Stimulated activated CD8-positive, alpha-beta memory T cell treated with anti-CD3 and anti-CD28 coated beads, Interleukin-15, amount 100 ng/mL, for 4 hours (primary cell): Measurements from ENCODE around the gene IQGAP2.

Experiments
- DNase-seq, 2 donors: peaks; one replicate each; pipeline ENCODE4 v3.0.0-alpha.2; 2020; ENCODE audit warnings: low read depth in 2 of 2

Gene IQGAP2

DNA sequence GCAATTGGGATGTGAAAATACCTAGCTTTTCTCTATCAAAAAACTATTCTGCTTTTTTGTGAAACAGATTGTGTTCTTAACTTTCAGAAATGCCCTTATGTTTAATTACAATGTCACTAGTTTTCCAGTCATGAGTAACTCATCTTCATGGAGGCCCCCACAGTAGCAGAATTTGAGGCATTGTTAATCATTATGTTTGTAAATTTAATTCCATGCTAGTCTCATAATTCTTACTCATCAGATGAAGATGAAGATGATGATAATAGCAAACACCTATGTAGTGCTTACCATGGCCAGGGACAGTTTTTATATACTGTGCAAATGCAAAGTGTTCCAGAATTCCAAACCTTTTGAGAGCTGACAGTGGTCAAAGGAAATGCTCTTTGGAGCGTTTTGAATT, 285.1 kb downstream of the IQGAP2 start:
- no peak for DNase-seq

GRCh38 chr5:76688836-76689235, 285.8 kb downstream of the IQGAP2 start:
- no peak for DNase-seq

- DNase-seq: no peak
These were observed 286.4 kb downstream of the IQGAP2 start for GRCh38 chr5:76689321-76690036.

- no peak for DNase-seq
These were observed 287.1 kb downstream of the IQGAP2 start for GRCh38 chr5:76690037-76690679.

- DNase-seq: no peak
These were observed 287.8 kb downstream of the IQGAP2 start for GRCh38 chr5:76690704-76691466.

DNA sequence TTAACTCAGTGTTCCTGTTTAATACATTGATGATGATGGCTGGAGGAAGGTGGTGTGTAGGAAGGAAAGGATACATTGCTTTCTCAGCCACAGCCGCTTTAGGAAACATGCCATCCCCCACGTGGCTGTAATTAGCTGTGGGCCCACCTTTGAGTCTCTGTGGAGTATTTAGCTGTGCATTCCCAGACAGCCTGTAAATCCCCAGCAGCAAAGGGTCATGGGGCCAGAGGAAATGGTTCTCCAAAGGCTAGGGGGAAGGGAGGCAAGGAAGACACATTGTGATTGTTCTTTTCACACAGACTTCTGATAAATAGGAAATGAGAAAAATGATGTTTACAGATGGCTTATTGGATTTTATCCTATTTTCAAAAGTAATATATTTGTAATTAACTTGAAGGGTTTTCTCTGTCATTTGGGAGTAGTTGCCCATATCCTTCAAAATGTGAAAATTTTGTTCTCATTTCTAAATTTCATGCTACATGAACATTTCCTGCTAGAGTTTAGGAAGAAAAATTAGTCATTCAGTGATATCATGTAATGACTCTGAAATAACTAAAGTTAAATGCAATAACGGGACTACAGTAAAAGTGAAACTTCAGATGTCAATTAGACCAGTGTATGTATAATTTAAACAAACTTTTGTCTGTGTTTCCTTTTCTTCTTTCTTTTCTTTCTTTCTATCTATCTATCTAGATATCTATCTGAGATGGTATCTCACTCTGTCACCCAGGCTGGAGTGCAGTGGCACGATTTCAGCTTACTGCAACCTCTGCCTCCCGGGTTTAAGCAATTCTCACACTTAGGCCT, 288.6 kb downstream of the IQGAP2 start:
- no peak for DNase-seq

GRCh38 chr5:76692274-76692540, 289.1 kb downstream of the IQGAP2 start:
- no peak for DNase-seq

- no peak for DNase-seq
These were observed 289.6 kb downstream of the IQGAP2 start for GRCh38 chr5:76692651-76693050.

DNA sequence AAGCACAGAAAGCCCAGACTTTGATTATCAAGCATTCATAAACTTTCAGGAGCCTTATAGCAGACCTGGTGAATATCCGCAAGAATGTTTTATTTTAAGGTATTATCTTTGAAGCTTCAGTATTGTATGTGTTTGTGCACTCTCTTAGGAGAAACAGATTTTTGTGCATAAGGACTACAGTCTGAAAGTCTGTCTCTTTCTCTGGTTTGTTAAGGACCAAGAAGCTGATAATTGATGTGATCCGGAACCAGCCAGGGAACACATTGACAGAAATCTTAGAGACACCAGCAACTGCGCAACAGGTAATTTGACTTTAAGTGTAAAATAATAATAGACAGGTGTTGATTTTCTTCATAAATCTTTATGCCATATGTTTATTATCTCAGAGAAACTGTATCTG, 290.1 kb downstream of the IQGAP2 start:
- DNase-seq: no peak

GRCh38 chr5:76694317-76694716, 291.2 kb downstream of the IQGAP2 start:
- no peak for DNase-seq

DNA sequence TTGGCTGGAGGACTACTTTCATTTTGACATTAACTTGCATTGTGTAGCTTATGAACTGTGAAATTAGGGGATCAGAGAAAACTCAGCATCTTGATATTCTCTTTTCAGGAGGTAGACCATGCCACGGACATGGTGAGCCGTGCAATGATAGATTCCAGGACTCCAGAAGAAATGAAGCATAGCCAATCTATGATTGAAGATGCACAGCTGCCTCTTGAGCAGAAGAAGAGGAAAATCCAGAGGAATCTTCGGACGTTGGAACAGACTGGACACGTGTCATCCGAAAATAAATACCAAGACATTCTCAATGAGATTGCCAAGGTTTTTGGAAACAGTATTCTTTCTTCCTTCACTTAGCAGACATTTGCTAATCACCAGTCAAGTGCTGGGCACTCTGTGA, 292.3 kb downstream of the IQGAP2 start:
- DNase-seq: no peak

DNA sequence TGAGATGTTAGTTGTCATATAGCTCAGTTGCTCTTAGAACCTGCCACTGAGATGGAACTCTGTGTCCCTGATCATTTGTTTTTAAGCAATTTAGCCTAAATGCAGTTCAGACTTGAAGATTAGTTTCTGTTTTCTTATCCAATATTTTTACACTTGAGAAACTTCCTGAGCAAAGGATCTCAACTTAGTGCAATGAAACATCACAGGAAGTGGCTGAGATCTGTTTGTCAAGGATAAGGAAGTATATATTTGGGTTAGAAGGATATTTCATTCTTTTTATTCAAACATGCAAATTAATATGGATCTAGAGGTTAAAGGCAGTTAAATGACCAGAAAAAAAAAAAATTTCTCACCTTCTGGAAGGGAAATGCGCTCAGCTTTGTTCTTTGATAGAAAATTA, 293.2 kb downstream of the IQGAP2 start:
- no peak for DNase-seq

DNA sequence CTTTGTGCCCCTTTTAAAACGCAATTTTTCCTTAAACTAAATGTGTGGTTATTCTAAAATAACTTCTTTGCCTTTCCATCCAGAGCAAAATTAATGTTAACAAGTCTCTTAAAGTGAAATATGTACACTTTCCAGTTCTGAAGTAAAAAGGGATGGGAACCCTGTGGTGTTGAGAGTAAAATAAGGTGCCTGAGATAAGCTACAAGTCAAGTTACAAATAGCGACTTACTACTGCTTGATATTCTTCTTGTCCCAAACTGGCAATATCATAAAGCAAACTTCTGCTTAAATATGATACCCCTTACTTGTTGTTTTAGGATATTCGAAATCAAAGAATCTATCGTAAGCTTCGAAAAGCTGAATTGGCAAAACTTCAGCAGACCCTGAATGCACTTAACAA, 294.6 kb downstream of the IQGAP2 start:
- DNase-seq: no peak

DNA sequence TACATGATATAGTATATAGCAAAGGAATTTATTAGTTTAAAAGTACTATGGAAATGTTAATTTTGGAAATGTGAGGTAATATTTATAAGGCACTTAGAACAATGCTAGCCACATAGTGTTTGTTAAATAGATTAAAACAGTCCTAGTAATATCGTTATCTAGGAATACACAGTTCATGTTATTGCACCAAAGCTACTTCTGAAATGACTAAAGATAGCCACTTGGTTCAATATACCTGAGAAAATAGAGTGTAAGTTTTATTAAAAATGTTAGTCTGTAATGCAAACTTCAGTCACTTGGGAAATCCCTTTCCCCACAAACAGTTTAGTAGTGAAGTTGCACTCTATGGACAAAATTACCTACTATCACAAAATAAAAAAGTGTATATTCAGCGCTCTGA, 297.5 kb downstream of the IQGAP2 start:
- DNase-seq: no peak

DNA sequence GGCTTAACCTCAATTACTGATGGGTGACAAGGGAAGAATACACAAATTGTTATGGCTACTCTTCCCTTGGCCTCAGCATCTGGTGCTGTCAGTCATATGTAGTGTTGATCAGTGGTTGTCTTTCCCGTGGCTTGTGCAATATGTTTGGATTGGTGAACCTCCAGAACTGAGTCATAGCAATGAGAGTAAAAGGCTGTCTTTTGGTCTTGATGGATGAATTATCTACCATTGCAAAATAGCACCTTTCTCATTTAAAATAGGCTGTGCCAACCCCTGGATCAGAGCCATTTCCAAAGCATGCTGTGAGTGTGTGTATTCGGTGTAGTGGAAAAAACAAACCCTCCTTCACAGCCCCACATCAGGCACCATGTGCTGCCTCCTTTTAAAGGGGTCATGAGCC, 298.2 kb downstream of the IQGAP2 start:
- DNase-seq: no peak

DNA sequence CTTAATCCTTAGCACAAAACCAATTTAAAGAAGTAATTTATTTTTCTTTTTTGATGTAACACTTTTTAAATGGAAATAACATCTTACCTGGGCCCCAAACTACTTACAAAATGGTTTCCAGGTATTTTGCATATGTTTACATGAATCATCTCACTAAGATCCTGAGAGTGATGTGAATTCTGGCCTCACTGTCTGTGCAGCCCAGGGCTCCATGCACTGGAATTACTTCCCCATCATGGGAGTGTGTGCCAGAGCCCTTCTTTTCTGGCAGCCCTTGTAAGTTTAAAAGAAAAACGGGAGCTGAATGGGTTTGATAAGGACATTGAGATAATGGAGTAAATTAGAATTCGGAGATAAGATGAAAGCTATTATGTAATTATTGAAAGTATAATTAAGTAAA, 300.6 kb downstream of the IQGAP2 start:
- no peak for DNase-seq

DNA sequence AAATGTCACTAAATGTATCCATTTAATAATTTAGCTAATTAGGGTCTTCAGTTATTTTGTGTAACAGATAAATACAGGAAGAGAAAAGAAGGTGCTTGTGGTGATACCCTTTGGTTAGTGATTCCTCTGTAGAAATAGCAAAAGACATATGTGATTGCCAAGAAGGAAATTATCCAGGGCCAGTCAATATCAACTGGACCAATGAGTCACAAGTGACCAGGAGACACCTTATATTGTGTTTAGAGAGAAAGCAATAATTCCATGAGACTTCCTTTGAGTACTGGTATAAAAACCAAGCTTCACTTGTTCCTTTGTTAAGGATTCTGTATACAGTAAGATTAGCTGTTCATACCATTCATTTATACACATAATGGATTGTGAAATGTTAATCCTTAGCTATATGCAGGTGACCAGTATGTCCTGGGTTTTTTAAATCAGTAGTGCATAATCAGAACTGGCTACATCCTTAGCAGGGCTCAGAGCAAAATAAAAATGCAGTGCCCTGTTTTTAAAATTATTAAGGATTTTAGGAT, 301.1 kb downstream of the IQGAP2 start:
- no peak for DNase-seq

DNA sequence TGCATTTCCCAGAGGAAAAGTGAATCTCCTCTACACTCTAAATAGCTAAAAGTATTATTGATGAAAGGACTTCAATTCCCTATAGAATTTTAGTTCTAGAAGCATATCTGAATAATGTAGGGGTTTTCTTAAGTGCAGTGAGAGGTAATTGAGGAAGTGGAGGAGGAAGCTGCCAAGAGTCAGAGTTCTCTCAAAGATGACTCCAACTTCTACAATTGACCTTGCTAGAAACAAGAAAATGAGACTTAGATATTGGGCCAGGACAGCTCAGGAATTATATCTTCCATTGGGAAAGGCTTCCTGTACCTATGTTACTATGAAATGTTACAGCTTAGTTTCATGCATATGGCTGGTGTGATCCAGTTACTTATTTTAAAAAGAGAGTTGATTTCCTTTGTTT, 302.5 kb downstream of the IQGAP2 start:
- no peak for DNase-seq

- DNase-seq: no peak
These were observed 306.7 kb downstream of the IQGAP2 start for GRCh38 chr5:76709762-76710161.

DNA sequence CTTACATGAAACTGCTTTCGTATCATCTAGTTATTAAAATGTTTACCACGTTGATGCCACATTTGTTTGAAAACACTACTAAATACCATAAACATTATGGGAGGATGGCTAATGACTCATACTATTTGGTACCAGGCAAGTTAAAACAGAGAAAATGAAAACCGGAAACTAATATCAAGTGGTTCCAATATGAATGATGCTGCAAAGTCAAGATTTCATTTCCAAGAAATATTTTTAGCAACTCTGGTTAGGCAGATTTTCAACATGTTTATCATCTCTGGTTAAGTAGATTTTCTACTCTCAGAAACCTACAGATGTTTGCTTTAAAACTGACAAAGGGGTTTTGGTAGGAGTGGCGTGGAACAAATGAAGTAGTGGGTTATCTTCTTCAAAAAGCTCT, 307.9 kb downstream of the IQGAP2 start:
- DNase-seq: no peak

- DNase-seq: no peak
These were observed 311.8 kb downstream of the IQGAP2 start for GRCh38 chr5:76714751-76715485.

GRCh38 chr5:76715486-76715735, 312.3 kb downstream of the IQGAP2 start:
- no peak for DNase-seq
